DND-41 (cell line): ENCODE results near the gene PDLIM7.

ENCODE experiments used
- ATAC-seq: fragments of 200-7000 bp; cut with Tn5 transposase; 3 replicates; pipeline ENCODE4 v1.9.1; 2021; ENCODE audit warnings: low read depth; ENCODE audit not compliant: insufficient read depth
- DNase-seq: peaks from one replicate; pipeline ENCODE4 v3.0.0-alpha.2; 2020
- H2AFZ ChIP-seq: 2 replicates; pipeline ENCODE4 v1.6.0; 2012; ENCODE audit warnings: low read depth, low read length
- H3K27ac ChIP-seq: 2 replicates; pipeline ENCODE4 v1.5.1; 2012; ENCODE audit warnings: low read length, inconsistent platforms
- H3K27me3 ChIP-seq: fragments of 200-600 bp; sonication (generic); 2 replicates; pipeline ENCODE4 v1.6.0; 2012; ENCODE audit warnings: low read length, mild to moderate bottlenecking, inconsistent platforms; ENCODE audit not compliant: insufficient read depth, poor library complexity
- H3K36me3 ChIP-seq: 2 replicates; pipeline ENCODE4 v1.5.1; 2012; ENCODE audit warnings: low read length, inconsistent platforms; ENCODE audit not compliant: insufficient read depth
- H3K4me1 ChIP-seq: 2 replicates; pipeline ENCODE4 v1.5.1; 2012; ENCODE audit warnings: mild to moderate bottlenecking, low read length; ENCODE audit not compliant: insufficient read depth
- H3K4me2 ChIP-seq: 2 replicates; pipeline ENCODE4 v1.6.0; 2012; ENCODE audit warnings: mild to moderate bottlenecking, moderate library complexity, low read length, inconsistent platforms; ENCODE audit not compliant: insufficient read depth
- H3K4me3 ChIP-seq, 2 experiments: fragments of 200-600 bp in 1 of 2; shearing (Covaris generic) in 1 of 2; 2 replicates each; pipeline ENCODE4 v1.5.1; 2012 to 2016; ENCODE audit warnings: inconsistent platforms in 2 of 2, low read length in 2 of 2, mild to moderate bottlenecking in 2 of 2, low read depth in 1 of 2, moderate library complexity in 1 of 2
- H3K79me2 ChIP-seq: 2 replicates; pipeline ENCODE4 v1.6.0; 2012; ENCODE audit warnings: low read length, inconsistent platforms; ENCODE audit not compliant: insufficient read depth
- H3K9ac ChIP-seq: 2 replicates; pipeline ENCODE4 v1.6.0; 2012; ENCODE audit warnings: low read depth, mild to moderate bottlenecking, inconsistent platforms, low read length, moderate library complexity
- H3K9me3 ChIP-seq: 2 replicates; pipeline ENCODE4 v1.5.1; 2012; ENCODE audit warnings: low read length, moderate library complexity, mild to moderate bottlenecking, inconsistent platforms; ENCODE audit not compliant: insufficient read depth, severe bottlenecking
- H4K20me1 ChIP-seq: 2 replicates; pipeline ENCODE4 v1.6.0; 2012; ENCODE audit warnings: low read length; ENCODE audit not compliant: insufficient read depth
- EZH2 ChIP-seq: IDR thresholded peaks from 3 replicates; pipeline ENCODE4 v1.6.1; 2012; ENCODE audit warnings: borderline replicate concordance, low read depth, mild to moderate bottlenecking, moderate library complexity, low read length, inconsistent platforms; ENCODE audit not compliant: severe bottlenecking
- TF ChIP-seq, protein P1 (sequence below): IDR thresholded peaks from 2 replicates; pipeline ENCODE4 v1.5.1; 2012; ENCODE audit warnings: borderline replicate concordance, low read length, moderate library complexity, mild to moderate bottlenecking; ENCODE audit not compliant: poor library complexity, severe bottlenecking; ENCODE audit errors: extremely low read depth

PDLIM7 gene

DNA sequence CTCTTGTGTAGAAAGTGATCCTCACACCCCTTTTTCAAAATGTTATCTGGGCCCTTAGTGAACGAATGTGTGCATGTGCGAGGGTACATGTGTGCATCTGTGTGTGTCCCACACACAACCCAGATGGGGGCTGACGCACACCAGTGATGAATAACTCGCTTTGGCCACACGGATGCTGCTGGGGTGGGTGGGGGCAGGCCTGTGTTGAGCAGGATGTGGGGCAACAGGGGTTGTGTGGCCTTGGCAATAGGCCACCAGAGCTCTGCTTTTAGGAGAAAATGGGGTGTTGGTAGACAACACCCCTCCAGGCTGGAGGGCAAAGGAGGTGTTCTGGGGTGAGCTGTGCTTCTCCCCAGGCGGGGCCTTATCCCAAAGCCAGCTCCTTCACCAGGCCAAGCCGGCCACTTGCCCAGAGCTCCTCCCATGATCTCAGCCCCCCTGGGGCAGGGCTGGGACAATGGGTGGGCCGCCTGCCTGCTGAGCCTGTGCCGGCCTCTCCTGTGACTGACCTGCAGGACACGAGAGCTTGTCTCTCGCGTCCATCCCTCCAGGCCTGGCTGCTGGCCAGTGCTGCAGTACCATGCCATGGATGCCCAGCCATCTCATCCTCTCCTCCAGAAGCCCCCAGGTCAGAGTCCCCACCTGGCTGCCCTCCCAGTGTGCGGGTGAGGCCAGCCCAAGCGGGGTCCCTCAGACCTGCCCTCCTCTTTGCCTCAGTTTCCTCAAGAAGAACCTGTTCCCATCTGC lies 25.6 kb downstream of the PDLIM7 start:
- TF ChIP-seq, protein P1, sequence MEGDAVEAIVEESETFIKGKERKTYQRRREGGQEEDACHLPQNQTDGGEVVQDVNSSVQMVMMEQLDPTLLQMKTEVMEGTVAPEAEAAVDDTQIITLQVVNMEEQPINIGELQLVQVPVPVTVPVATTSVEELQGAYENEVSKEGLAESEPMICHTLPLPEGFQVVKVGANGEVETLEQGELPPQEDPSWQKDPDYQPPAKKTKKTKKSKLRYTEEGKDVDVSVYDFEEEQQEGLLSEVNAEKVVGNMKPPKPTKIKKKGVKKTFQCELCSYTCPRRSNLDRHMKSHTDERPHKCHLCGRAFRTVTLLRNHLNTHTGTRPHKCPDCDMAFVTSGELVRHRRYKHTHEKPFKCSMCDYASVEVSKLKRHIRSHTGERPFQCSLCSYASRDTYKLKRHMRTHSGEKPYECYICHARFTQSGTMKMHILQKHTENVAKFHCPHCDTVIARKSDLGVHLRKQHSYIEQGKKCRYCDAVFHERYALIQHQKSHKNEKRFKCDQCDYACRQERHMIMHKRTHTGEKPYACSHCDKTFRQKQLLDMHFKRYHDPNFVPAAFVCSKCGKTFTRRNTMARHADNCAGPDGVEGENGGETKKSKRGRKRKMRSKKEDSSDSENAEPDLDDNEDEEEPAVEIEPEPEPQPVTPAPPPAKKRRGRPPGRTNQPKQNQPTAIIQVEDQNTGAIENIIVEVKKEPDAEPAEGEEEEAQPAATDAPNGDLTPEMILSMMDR: no peak
- TF ChIP-seq EZH2: no peak
- H3K79me2 ChIP-seq: peaks cover 34% of the 10 kb centered on the region
- peak overlapping the region; percentile 67 for H3K27ac ChIP-seq
- ATAC-seq: no peak
- peak overlapping the region; percentile 77 to 82; a peak in 3 of 4 replicates for H3K4me3 ChIP-seq
- H3K4me1 ChIP-seq: peaks cover 24% of the 10 kb centered on the region
- peak overlapping the region; percentile 79 for H3K9ac ChIP-seq
- no peak overlapping the region for H2AFZ ChIP-seq
- H3K4me2 ChIP-seq: peak overlapping the region; percentile 96
- no peaks in the 10 kb centered on the region for H3K9me3 ChIP-seq
- H3K36me3 ChIP-seq: peaks cover 44% of the 10 kb centered on the region
- peaks cover 5% of the 10 kb centered on the region for H3K27me3 ChIP-seq
- H4K20me1 ChIP-seq: peaks cover 57% of the 10 kb centered on the region
- DNase-seq: no peak

DNA sequence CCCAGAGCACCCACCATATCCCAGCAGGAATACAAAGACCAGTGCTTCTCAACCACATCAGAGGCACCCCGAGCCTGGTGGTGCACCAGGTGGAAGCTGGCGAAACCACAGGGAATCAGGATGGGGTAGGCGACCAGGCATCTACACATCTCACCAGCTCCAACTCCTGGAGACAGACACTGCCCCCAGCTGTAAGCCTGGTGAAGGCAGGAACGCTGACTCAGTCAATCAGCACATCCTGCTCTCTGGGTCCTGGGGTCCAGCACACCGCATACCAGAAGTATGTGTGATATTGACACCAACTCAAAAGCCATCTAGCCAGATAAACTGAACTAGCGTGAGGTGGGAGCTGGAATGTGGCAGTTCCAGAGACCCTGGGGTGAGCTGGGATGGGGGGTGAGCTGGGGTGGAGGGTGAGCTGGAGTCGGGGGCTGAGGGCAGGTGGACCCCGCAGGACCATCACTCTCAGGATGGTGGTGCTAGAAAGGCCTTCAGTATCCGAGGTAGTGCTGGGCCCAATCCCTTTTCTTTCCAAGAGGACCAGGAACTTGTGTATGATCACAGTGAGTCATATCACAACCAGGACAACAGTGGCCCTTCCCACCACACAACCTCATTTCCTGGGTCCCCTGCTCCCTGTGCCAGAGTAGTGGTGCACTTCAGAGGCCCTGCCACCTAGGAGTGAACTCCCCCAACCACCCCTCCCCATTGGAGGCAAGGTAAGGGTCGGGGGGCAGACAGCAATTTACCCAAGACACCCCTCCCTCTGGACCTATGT lies 26.5 kb downstream of the PDLIM7 start:
- DNase-seq (no peak), ATAC-seq (no peak)
- Histone ChIP-seq H2AFZ (no peak overlapping the region), H3K4me3 (no peak overlapping the region), H3K9ac (no peak overlapping the region), H3K79me2 (peaks cover 34% of the 10 kb centered on the region), H3K9me3 (no peaks in the 10 kb centered on the region), H3K4me2 (peak overlapping the region; percentile 96), H4K20me1 (peaks cover 57% of the 10 kb centered on the region), H3K36me3 (peaks cover 52% of the 10 kb centered on the region), H3K27me3 (peaks cover 5% of the 10 kb centered on the region), H3K4me1 (peaks cover 24% of the 10 kb centered on the region), H3K27ac (no peak overlapping the region)
- TF ChIP-seq EZH2: no peak
- TF ChIP-seq, protein P1: no peak

DNA sequence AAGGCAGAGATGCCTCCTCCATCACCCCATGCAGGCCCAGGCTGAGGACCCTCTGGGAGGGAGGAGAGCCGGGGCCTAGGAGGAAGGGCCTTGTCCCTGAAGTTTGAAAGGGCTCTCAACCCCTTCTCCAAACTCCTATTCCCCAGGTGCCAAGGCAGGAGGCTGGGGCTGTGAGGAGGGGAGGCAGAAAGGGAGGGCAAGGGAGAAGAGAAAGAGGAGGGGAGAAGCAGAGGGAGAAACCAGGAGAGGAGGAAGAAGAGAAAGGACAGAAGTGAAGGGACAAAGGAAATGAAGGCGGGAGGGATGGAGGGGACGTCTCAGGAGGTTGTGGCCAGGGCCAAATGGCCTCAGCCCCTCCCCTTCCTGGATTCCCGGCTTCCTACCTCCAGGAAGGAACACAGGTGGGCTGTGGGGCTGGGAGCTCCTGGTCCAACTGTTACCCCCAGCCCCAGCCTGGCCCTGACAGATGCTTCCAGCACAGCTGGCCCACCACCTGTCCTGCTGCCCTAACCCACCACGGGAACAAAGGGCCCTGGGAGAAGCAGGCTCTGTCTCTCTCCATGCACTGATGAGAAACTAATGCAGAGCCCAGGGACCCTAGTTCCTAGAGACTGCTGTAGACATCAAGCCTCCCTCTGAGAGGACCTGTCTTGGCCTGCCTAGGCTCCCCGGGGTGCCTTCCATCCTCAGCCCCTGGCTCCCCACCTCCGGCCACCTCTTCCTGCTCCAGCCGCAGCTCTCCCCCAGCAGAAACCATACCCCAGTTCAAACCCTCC lies 27.5 kb downstream of the PDLIM7 start:
- H3K9ac ChIP-seq: no peak overlapping the region
- peaks cover 24% of the 10 kb centered on the region for H3K4me1 ChIP-seq
- peaks cover 62% of the 10 kb centered on the region for H3K36me3 ChIP-seq
- ATAC-seq: no peak
- peaks cover 57% of the 10 kb centered on the region for H4K20me1 ChIP-seq
- no peak overlapping the region for H3K27ac ChIP-seq
- no peak overlapping the region for H2AFZ ChIP-seq
- peaks cover 5% of the 10 kb centered on the region for H3K27me3 ChIP-seq
- peaks cover 34% of the 10 kb centered on the region for H3K79me2 ChIP-seq
- H3K9me3 ChIP-seq: no peaks in the 10 kb centered on the region
- H3K4me2 ChIP-seq: no peak overlapping the region
- DNase-seq: no peak
- no peak for TF ChIP-seq EZH2
- TF ChIP-seq, protein P1: no peak
- H3K4me3 ChIP-seq: no peak overlapping the region
